ENCODE data around the gene RMC1. TPM values are rescaled to one million over a fixed set of nuclear protein-coding genes. Genes with fewer than 3 reads are reported as not detected.

RMC1 gene
- total and polyA plus RNA-seq, 3 donors from 2014 or later = 33.5 to 51.5 (median 44.2) TPM

- TF ChIP-seq POLR2A (IDR thresholded peaks at IDR 0.05) (no peak), CTCF (IDR thresholded peaks at IDR 0.05) (no peak)
- Histone ChIP-seq H3K4me1 (no peaks in the 10 kb centered on the region), H3K4me3 (no peak overlapping the region), H3K27ac (no peak overlapping the region), H3K27me3 (no peaks in the 10 kb centered on the region), H3K9me3 (no peaks in the 10 kb centered on the region), H3K36me3 (ENCODE audit: low read depth, missing control alignments) (no peaks in the 10 kb centered on the region)
- DNase-seq = no peak
- 93% methylated on average over 4 of the region's 4 CpGs for WGBS, 2 donors
- intact Hi-C loops (cut with DNase I; ENCODE audit: low total_unique reads) = no loop called here
Observed at GRCh38 chr18:23560186-23560585, 56.9 kb downstream of the RMC1 start.

- H3K36me3 ChIP-seq (ENCODE audit: low read depth, missing control alignments) = no peaks in the 10 kb centered on the region
Observed at GRCh38 chr18:23563377-23564043, 60.2 kb downstream of the RMC1 start.

GRCh38 chr18:23565916-23566547 lies 62.7 kb downstream of the RMC1 start:
- intact Hi-C loops (cut with DNase I; ENCODE audit: low total_unique reads) = no loop called here

More at GRCh38 chr18:23563377-23564043, 60.2 kb downstream of the RMC1 start:
- no peaks in the 10 kb centered on the region for H3K9me3 ChIP-seq
- intact Hi-C loops (cut with DNase I; ENCODE audit: low total_unique reads) = no loop called here
- no peak for DNase-seq
- no peak overlapping the region for H3K27ac ChIP-seq
- H3K4me1 ChIP-seq = no peaks in the 10 kb centered on the region
- H3K4me3 ChIP-seq = no peak overlapping the region
- 100% methylated on average over 2 of the region's 2 CpGs for WGBS, 2 donors
- no peak for TF ChIP-seq POLR2A (IDR thresholded peaks at IDR 0.05)
- TF ChIP-seq CTCF (IDR thresholded peaks at IDR 0.05) = no peak
- H3K27me3 ChIP-seq = no peaks in the 10 kb centered on the region

GRCh38 chr18:23567671-23568070 lies 64.4 kb downstream of the RMC1 start:
- no peaks in the 10 kb centered on the region for H3K36me3 ChIP-seq (ENCODE audit: low read depth, missing control alignments)
- no peaks in the 10 kb centered on the region for H3K27me3 ChIP-seq
- intact Hi-C loops (cut with DNase I; ENCODE audit: low total_unique reads) = no loop called here
- H3K4me1 ChIP-seq = peaks cover 3% of the 10 kb centered on the region
- no peaks in the 10 kb centered on the region for H3K9me3 ChIP-seq
- H3K4me3 ChIP-seq = no peak overlapping the region
- DNase-seq = no peak
- 97% methylated on average over 3 of the region's 3 CpGs for WGBS, 2 donors
- no peak for TF ChIP-seq CTCF (IDR thresholded peaks at IDR 0.05)
- no peak for TF ChIP-seq POLR2A (IDR thresholded peaks at IDR 0.05)
- H3K27ac ChIP-seq = no peak overlapping the region

More at GRCh38 chr18:23565916-23566547, 62.7 kb downstream of the RMC1 start:
- Histone ChIP-seq H3K4me1 (no peaks in the 10 kb centered on the region), H3K27me3 (no peaks in the 10 kb centered on the region), H3K27ac (no peak overlapping the region), H3K9me3 (no peaks in the 10 kb centered on the region), H3K4me3 (no peak overlapping the region), H3K36me3 (ENCODE audit: low read depth, missing control alignments) (no peaks in the 10 kb centered on the region)
- TF ChIP-seq CTCF (IDR thresholded peaks at IDR 0.05) (no peak), POLR2A (IDR thresholded peaks at IDR 0.05) (no peak)
- no peak for DNase-seq
- 78 to 82% methylated on average over 3 of the region's 3 CpGs for WGBS, 2 donors

Data from testis (tissue), 3 donors.